ENCODE measurements around the gene CLRN3.

CLRN3 gene

DNA sequence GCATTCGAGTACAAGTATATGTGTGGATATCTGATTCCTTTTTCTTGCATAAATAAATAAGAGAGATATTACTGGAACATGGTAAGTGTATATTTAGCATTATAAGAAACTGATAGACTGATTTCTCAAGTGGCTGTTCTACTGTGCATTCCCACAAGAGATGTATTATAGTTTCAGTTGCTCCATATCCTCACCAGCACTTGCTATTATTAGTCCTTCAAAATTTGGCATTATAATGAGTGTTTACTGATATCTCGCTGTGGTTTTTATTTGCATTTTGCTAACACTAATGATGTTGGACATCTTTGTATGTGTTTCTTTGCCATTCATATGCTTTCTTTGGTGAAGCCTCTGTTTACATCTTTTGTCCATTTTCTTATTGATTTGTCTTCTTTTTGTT is 4.4 kb upstream of the CLRN3 start:
- DNase-seq, result no peak

DNA sequence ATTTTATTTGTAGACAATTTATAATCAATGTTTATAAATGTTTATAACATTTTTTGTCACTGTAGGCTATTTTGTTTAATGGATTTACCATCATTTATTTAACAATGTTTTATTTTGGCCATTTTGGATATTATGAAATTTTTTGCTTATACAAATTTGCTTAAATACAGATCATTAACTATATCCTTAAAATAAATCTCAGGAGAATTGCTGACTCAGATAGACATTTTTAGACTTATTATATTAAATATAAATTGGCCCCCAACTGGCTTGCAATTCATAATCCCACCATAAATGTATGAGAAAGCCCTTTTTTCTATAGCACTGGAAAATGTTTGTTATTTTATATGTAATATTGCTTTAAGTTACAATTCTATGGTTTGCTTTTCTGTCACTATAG is 3.8 kb upstream of the CLRN3 start:
- no peak for DNase-seq

DNA sequence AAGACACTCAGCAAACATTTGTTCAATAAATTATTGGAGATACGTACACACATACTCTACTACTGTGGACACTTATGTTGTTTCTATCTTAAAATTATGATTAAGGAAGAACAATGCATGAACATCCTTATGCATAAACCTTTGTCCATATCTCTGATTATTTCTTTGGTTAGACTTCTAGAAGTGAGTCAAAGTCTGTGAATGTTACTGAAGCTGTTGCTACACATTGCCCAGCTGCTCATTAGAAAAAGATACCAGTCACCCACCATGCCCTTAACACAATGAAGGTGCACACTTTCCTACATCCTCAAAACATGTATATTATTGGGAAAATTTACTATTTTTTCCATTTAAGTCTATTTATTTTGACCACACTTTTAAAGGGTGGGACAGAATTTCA is 1.4 kb upstream of the CLRN3 start:
- DNase-seq, result no peak

DNA sequence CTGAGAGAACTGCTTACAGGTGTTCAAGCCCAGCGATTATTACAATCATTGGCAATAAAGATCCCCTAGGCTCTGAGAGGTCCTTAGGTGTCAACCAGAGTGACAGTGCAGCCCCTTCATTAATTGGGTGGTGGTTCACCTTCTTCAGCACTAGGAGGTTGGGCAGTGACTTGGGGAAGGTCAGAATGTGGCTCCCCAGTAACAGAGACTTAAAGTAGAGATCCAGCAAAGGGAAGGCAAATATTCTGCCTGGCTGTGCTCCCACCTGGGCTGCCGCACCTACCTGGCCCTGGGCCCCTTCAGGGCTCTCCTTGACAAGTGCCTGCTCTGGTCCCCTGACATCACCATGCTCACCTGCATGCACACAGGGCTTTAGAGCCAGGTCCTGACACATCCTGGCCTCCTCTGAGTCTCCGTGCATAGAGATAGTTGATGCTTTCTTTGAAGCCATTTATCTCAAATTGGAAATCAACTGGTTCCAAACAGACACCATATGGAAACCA is 1.9 kb downstream of the CLRN3 start:
- DNase-seq, result no peak

DNA sequence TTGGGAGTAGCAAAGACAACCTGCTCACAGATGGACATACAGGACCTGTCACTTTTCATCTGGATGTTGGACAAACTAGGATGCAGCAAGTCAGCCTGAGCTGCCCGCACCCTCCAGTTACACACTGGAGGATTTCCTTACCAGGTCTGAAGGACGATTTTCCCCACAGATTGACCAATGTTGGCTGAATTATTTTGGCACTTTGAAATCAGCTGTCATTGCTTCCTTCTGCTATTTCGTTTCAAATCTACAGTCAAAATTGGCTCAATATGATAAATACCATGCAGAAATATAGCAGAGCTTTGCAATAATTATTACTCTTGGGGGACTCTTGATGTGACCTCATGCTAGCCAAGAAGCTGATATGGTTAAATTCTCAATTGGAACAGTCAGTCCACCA is 2.5 kb downstream of the CLRN3 start:
- DNase-seq, result no peak

DNA sequence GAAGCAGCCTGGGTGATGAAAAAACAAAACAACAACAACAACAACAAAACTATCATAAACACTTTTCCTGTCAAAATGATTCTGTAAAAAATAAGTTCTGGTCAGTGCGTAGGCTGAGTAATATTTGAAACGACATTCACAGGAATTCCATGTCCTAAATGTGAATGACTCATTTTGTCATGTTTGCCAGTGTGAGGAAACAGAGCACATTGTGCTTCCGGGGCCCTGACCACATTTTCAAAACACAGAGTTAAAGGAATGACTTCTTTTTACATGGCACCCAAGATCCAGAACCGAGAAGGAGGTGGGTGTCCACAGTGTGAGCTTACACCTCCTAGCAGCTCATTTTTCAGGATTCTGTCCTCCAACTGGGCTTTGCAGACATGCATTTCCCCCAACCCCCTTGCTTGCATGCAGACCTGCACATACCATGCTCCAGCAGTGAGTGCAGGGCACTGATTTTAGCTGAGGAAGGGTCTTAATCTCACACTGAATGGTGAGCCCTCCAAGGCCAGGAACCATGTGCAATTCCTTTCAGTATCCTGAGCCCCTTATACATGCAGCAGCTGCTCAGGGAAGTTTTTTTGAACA is 3.0 kb downstream of the CLRN3 start:
- DNase-seq, result no peak

DNA sequence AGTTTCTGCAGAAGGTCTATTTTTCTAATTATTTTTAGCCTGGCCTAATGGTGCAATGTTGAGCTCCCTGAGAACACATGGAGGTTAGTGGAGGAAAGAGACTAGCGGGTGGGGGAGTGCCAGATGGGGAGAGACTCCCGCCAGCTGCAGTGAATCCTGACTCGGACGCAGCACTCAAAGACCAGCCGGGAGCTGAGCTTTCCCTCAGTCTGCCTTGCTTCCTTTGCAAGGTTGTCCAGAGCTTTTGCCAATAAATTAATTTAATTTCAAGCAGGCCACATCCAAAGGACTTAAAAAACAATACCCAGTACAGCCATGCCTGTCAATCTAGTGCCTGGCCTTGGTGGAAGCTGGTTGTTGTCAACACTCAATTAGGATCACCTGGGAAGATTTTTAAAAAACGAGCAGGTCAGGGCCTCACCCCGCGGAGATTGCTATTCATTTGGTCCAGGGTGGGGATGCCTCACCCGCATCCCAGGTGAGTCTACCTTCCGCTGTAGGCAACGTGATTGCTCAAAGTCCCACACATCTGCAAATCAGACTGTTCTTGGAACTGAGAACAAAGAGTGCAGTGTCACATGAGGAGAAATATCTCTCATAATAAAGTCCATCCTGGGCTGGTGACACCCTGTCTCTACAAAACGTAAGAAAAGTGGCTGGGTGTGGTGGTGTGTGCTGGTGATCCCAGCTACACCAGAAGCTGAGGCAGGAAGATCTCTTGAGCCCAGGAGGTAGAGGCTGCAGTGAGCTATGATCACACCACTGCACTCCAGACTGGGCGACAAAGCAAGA is 4.0 kb downstream of the CLRN3 start:
- no peak for DNase-seq

DNA sequence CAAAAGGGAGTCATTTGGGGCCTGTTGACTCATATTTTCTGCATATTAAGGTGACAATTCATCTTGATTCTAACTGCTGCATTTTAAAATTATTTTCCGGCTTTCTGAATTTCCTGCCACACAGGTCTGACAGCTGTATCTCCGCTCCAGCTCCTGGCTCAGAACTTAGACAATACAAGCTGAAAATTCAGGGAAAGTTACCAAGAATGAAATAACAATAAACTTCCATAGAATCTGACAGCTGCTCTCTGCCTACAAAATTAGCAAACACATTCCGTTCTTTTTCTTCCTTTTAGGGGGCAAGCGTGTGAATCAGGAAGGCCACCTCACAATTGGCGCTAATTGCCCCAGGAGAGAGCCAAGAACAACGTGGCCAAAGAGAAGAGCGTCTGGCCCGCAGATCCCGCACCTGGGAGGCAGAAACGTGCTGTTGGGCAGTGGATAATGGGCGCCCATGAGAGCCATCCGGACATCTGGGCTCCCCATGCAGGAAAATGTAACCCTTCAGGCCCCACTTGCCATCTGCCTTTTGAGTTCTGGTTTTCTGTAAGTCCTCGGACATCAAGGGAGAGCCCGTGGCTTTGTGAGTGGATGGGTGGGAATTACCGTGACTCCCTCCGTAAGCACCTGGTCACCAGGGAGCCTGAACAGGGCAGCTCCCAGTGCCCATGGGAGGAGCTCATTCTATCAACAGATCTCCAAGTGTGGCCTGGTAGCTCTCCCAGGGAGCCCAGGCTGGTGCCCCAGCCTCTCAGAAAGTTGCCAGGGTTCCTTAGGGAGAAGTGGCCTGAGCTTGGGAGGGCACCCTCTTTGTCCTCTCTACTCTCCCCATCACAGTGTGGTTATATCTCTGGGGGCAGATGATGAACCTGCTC is 5.0 kb downstream of the CLRN3 start:
- no peak for DNase-seq

DNA sequence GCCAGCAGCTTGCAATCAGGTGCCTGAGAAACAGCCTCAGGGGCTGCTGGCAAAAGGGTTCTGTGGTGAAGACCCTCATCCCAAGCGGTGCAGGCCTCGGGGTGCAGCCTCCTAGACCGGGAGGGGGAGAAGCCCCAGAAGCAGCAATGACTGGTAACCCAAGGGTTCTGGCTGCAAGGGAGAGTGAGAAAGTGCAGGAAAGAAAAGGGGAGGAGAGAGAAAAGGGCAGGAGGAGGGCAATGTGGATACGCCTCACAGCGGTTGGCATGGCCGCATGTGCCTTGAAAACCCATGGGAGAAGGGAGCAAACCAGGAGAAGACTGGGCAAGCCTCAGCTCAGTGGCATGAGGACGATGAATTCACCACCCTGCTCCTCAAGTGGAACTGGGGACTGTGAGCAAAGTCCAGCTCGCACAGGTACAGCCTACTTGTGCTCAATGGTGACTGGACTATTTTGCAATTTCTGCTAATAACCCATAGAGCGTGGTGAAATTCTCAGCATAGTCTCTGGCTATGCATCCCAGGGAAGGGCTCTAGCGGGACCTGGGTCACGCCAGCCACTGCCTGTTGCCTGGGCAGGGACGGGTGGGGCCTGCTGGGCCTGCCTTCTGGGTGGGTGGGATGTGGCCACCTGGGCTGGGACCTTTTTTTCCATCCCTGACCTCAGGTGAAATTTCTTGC is 6.2 kb downstream of the CLRN3 start:
- no peak for DNase-seq

DNA sequence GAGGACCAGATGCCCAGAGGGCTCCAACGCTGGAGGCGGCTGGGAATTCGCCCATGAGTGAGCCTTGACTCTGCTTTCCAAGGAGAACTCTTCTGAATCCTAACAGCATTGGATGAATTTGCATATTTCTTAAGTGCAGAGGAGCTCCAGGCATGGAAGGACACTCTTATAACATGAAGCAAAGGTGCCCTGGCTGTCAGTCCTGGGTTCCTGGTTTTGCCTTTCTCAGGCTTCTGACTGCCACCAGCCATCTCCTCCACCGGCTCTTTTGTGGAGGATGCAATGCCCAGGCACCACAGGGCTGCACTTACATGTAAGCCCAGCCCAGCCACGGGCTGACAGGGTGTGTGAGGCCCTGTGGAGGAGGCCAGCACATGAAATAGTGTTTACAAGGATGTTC is 8.2 kb downstream of the CLRN3 start:
- no peak for DNase-seq

DNA sequence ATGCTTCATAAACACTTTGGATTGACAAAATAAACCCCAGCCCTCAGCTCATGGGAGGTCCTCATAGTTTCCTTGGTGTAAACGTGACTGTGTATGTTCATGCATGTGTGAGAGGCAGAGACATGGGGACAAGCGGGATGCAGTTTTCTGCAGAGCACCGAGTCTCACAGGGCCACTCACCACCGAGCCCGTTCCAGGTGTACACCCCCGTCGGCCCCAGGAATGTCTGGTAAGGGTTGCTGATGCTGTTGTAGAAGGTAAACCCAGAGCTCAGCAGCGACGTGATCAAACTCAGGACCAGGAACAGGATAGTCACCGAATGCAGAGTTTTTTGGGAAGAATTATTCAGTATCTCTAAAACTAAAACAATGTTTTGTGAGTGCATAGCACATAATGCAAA is 9.2 kb downstream of the CLRN3 start:
- no peak for DNase-seq

DNA sequence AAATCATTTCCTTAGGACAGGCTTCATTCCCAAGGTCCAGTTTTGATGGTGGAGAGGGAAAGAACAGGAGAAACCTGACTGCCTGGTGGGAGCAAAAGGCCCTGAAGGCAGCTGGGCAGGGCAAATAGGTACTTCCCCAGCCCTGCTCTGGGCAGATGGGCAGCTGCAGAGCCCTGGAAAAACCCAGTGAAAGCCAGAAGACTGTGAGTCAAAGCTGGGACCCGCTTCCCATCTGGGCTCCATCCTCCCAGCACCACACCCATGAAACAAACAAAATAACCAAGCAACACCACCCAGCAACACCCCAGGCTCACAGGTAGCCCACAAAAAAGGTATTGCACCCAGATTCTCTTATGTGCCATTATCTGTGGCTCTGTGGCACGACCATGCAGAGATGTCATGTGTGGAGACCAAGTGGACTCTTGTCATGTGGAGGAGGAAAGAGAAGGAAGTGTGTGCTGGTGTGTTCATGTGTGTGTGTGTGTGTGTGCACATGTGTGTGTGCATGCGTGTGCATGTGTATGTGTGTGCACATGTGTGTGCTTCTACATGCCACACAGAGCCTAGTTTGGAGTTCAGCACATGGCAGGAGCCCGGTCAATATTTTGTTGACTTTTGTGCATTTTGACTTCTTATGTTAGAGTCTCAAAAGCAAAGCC is 9.8 kb downstream of the CLRN3 start:
- no peak for DNase-seq

DNA sequence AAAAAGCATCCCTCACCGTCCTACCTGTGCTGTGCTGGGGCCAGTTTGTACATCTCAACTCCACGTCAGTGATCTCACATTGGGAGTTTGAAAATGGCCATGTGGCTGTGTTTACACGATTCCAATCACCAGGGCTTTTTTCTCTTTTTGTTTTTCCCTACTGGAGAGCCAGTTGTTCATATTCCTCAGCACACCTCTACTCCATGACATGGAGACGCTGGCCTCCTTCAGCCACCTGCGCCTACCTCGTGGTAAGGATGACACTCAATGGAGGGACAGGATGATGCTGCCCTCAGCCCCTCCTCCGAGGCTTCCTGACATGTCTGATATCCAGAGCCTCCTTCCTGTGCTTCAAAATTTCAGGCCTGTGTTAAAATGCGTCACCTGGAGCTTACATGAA is 10.3 kb downstream of the CLRN3 start:
- DNase-seq, result no peak

DNA sequence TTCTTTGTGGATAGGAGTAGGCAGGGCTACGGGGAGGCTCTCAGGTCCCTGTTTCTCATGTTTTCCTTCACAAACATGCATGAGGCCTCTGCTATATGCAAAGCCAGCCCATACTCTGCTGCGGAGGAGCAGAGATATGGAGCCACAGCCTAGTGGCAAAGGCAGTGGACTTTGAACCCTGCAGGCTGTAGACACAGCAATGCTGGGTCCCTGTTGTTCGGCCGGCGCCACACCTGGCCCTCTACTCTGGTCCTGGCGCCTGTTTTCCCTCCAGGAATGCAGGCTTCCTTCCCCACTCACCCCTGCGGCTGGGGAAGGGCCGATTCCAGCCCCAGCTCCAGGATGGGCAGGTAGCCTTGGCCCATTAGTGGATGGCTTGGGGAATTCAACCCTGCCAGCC is 11.5 kb downstream of the CLRN3 start:
- no peak for DNase-seq

DNA sequence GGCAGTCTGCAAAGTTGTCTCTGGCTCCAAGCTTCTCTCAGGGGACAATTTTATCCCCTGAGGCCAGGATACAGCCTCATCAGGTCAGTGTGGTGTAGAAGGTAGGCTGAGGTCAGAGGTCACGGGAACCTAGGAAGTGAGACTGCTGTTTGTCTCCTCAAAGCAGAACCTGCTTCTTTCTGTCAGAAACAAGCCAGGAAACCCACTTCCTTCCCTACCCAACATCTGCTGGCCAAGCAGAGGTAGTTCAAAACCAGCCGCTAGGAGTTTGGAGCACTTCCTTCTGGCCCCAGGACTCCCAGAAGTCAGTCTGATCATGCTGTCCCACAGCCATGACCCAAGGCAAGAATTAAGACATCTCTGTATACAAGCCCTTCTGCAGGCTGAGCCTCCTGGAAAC is 12.2 kb downstream of the CLRN3 start:
- no peak for DNase-seq

DNA sequence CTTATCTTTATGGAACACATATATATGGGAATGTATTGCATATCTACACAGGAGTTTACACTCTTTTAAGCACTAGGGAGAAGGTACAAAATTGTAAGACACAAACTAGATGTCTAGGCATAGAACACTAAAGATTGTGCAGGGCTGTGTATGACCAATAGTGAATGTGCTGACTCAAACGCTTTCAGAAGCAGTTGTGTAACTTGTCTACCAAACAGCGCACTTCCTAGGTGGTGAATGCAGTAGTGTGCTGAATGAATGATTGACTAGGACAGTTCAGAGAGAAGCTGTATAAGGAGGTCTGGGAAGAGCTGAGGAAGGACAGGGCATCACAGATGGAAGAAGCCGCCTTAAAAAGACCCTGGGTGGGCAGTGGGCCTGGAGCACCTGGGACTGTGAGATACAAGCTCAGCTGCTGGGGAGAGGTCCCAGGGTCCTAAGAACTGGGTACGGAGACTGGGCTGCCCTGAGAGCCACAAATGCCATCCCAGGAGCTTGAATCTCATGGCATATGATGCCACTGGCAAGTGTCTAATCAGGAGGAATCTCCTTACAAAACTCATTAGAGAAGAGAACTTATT is 14.2 kb downstream of the CLRN3 start:
- DNase-seq, result no peak

DNA sequence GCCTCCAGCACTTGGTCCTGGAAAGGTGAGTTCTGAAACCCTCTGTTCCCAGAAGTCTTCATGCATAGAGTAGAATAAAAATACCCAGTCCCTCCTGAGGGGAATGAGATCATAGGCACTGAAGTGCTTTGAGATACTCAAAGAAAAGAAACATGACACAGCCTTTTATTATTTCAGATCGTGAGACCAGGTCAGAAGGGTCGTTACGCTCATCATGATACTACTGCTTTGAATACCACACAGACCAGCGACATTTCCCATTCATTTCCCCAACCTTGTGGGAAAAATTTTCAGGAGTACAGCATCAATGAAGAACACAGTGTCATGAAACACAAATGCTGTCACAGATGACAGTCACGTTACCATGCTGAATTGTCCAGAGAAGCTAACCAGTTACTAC is 15.0 kb downstream of the CLRN3 start:
- DNase-seq, result no peak

DNA sequence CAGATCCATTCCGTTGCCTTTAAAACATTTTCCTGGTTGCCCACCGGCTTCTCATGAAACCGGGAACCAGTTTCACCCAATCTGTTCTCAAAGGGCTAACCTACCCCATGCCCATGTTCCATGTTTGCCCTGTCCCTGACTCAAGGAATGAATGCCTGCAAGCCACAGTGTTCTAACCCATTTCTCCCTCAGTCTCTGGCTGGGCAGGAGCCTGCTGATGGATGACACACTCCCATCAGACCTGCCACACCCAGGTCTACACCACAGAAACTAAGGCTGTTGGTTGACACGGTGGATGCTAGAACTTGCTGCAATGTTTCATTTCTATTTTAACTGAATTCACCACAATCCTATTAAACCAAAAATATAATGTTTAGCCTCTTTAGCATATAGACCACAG is 15.6 kb downstream of the CLRN3 start:
- DNase-seq, result no peak

DNA sequence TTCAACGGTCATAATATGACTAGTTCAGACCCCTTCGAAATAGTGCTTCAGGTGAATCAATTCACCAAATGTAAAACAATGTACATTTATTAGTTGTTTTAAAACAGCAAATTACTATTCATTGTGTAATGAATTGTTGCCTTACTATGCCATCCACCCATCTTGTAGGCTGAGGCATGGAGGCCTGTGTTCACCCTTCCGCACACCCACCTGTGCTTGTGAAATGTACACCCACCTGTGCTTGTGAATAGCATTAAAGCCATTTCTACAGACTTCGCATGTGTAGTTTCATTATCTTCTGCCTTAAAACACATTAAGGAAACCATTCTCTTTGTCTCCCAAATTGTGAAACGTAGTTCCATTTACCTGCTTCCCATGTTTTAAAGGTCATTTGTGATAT is 16.8 kb downstream of the CLRN3 start:
- no peak for DNase-seq

DNA sequence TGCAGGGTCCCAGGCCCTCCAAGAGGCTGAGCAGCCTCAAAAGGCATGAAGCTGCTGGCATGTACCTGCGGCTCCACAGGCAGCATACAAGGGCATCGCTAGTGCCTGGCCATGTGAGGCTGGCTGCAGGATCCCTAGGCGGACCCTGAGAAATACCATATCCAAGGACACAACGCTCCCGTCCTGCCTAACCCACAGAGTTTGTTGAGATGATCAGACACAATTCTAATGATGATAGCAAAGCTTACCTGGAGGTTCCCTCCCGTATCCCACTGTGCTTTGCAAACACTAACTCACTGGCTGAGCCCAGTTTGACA is 17.3 kb downstream of the CLRN3 start:
- DNase-seq, result no peak

DNA sequence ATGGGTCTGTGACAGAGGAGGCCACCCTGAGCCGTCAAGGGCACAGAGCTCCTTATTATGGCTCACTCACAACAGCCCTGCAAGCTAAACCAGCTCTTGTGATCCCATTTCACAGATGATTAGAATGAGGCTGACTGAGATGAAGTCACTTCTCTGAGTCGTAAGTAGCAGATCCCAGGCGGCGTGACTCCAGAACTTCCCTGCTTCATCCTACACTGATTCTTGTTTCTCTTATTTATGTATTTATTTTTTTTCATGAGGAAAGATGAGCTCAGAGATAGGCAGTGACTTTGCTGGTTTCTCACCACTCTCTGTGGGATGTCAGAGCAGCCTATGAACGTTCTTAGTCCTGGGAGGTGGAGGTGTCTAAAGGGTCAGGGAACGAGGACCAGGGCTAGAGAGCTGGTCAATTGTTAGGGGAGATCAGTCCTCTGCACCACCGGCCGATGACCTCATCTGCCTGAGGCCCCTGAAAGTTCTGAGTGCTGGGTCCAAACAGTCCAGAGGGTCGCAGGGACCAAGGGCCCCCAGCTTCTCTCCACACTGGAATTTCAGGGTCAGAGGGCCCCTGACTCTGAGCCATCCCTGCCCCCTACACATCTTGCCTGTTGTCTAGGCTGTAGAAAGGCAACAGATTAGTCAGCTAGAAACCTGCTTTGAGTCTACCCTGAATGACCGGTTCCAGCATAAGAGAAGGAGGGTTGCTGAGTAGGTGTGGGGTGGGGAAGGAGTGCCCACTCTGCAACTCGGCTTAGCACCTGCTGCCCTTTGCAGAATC is 17.9 kb downstream of the CLRN3 start:
- no peak for DNase-seq

Measured in HCEC 1CT (cell line).